ENCODE measurements around the gene CLCN5.

DNA sequence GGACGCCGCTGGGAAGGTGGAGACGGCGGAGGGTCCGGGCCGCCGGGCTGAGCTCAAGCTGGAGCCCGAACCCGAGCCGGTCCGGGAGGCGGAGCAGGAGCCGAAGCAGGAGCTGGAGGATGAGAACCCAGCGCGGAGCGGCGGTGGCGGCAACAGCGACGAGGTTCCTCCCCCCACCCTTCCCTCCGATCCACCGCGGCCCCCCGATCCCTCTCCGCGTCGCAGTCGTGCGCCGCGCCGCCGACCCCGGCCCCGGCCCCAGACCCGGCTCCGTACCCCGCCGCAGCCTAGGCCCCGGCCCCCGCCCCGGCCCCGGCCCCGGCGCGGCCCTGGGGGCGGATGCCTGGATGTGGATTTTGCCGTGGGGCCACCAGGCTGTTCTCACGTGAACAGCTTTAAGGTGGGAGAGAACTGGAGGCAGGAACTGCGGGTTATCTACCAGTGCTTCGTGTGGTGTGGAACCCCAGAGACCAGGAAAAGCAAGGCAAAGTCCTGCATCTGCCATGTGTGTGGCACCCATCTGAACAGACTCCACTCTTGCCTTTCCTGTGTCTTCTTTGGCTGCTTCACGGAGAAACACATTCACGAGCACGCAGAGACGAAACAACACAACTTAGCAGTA is 42.6 kb upstream of the CLCN5 start:
- TF ChIP-seq, protein P1, sequence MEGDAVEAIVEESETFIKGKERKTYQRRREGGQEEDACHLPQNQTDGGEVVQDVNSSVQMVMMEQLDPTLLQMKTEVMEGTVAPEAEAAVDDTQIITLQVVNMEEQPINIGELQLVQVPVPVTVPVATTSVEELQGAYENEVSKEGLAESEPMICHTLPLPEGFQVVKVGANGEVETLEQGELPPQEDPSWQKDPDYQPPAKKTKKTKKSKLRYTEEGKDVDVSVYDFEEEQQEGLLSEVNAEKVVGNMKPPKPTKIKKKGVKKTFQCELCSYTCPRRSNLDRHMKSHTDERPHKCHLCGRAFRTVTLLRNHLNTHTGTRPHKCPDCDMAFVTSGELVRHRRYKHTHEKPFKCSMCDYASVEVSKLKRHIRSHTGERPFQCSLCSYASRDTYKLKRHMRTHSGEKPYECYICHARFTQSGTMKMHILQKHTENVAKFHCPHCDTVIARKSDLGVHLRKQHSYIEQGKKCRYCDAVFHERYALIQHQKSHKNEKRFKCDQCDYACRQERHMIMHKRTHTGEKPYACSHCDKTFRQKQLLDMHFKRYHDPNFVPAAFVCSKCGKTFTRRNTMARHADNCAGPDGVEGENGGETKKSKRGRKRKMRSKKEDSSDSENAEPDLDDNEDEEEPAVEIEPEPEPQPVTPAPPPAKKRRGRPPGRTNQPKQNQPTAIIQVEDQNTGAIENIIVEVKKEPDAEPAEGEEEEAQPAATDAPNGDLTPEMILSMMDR (IDR thresholded peaks at IDR 0.05), result no peak
- no peak for TF ChIP-seq POLR2A (IDR thresholded peaks at IDR 0.05)
- TF ChIP-seq POLR2AphosphoS5 (IDR thresholded peaks at IDR 0.05; ENCODE audit: insufficient read depth in 1 of 2, low read depth in 1 of 2), result no peak
